Jurkat, Clone E6-1 (cell line): Measurements from ENCODE around the gene TNFRSF8.

Experiments used
- DNase-seq: peaks from one replicate; pipeline ENCODE4 v3.0.0-alpha.2; 2011; ENCODE audit warnings: low read depth, low spot score
- H3K4me3 ChIP-seq: 2 replicates; pipeline ENCODE4 v1.5.1; 2011; ENCODE audit warnings: mild to moderate bottlenecking, low read length, control low read depth, moderate library complexity

The TNFRSF8 gene

GRCh38 chr1:12057382-12057781 is 5.7 kb upstream of the TNFRSF8 start:
- DNase-seq: no peak
- H3K4me3 ChIP-seq: no peak overlapping the region

DNA sequence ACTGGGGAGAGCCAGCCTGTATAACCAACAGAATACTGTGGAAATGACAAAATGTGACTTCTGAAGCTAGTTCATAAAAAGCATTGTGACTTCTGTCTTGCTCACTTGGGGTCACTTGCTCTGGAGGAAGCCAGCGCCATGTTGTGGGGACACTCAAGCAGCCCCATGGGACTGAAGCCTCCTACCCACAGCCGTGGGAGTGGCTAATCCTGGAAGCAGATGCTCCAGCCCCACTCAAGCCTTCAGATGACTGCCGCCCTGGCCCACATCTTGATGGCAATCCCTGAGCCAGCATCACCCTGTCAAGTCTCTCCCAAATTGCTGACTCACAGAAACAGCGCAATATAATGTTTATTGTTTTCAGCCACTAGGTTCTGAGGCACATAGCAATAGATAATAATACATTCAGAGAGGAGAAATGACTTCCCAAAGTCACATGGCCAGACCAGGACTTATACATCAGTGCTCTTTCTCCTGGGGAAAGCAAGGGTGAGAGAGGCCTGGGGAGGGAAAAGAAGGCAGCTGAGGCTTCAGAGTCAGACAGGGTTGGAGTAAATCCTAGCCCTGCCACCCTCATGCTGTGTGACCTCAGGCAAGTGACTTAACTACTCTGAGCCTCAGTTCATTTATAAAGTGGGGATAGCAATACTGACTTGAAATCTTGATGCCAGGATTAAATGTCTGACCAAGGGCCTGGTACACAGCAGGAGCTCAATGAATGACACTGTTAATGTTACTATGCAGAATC is 5.0 kb upstream of the TNFRSF8 start:
- DNase-seq: no peak
- no peak overlapping the region for H3K4me3 ChIP-seq

DNA sequence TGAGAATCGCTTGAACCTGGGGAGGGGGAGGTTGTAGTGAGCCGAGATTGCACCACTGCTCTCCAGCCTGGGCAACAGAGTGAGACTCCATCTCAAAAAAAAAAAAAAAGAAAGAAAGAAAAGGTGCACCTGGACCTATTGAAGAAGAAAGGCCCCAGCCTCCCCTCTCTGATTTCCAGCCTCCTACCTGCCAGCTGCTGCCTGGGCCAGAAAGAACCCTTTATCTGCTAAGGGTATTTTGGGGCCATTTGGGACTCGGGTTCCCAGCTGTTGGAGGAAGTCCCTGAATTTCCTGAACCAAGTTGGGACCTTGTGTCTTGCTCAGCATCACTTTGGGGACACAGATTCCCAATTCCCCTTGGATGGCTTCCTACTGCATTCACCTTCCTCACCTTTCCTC is 3.9 kb upstream of the TNFRSF8 start:
- H3K4me3 ChIP-seq: no peak overlapping the region
- no peak for DNase-seq

GRCh38 chr1:12059722-12060464 is 3.2 kb upstream of the TNFRSF8 start:
- DNase-seq: no peak
- H3K4me3 ChIP-seq: no peak overlapping the region

GRCh38 chr1:12060500-12060899 is 2.6 kb upstream of the TNFRSF8 start:
- DNase-seq: no peak
- H3K4me3 ChIP-seq: no peak overlapping the region

DNA sequence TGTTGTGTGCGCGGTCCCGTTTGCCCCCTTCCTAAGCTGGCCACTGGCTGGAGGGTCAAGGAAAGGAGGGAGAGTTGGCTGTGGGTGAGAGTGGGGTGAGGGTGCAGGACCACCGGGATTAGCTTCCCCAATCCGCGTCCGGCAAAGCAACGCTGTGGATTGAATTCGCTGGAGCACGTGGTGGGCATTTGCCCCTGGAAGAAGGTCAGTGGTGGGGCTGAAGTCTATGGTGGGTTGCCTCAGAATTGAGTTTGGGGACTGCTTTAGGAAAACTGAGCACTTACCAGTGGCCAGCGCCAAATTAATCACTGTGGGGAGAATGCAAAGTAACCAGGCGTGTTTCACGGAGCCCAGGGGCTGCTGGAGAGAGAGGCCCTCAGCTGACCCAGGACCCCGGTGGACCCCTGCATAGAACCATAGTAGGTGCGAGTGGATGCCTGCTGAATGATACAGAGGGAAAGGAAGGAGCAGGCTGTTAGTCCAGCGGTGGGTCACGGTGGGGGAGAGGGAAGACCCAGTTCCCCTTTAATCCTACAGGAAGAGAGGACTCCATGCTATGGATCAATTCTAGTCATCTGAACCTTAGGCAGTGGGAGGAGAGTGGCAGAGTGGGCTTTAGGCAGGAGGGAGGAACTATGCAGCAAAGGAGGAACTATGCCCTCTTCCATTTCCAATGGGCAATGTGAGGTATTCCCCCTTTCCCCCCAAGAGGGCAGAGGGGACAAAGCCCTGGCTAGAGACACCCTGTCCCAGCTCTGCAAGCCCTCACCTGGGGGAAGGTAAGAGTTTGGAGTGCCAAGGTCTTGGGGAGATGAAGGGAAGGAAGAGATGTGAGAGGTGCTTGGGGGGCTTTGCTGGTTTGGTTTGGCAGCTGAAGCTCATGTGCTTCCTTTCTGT is 1.2 kb downstream of the TNFRSF8 start:
- peak overlapping the region; percentile 68 for H3K4me3 ChIP-seq
- DNase-seq: no peak

GRCh38 chr1:12065872-12066271 is 2.8 kb downstream of the TNFRSF8 start:
- DNase-seq: peak; percentile 83
- H3K4me3 ChIP-seq: peak overlapping the region; percentile 26

- peak; percentile 70 for DNase-seq
- H3K4me3 ChIP-seq: no peak overlapping the region
These were observed 5.1 kb downstream of the TNFRSF8 start for GRCh38 chr1:12067900-12068821.

GRCh38 chr1:12069623-12070244 is 6.6 kb downstream of the TNFRSF8 start:
- H3K4me3 ChIP-seq: no peak overlapping the region
- peak; percentile 49 for DNase-seq

GRCh38 chr1:12071892-12072291 is 8.8 kb downstream of the TNFRSF8 start:
- no peak overlapping the region for H3K4me3 ChIP-seq
- DNase-seq: no peak

- DNase-seq: no peak
- H3K4me3 ChIP-seq: no peak overlapping the region
These were observed 9.6 kb downstream of the TNFRSF8 start for GRCh38 chr1:12072741-12073140.

DNA sequence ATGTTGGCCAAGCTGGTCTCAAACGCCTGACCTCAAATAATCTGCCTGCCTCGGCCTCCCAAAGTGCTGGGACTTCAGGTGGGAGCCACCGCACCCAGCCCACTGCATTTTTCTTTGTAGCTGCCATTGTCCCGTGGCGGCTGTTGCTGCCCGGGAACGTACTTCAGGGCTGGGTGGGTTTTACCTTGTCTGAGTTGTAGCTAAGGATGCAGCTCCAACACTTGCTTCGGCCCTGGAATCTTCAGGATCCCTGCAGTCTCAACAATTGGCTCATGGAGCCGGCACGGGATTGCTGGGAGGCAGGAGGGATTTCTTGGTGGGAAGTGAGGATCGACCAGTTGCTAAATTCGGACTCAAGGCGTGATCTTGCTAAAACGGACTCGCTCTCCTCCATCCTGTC is 10.7 kb downstream of the TNFRSF8 start:
- no peak overlapping the region for H3K4me3 ChIP-seq
- DNase-seq: no peak

- H3K4me3 ChIP-seq: no peak overlapping the region
- DNase-seq: no peak
These were observed 12.4 kb downstream of the TNFRSF8 start for GRCh38 chr1:12075195-12076114.

DNA sequence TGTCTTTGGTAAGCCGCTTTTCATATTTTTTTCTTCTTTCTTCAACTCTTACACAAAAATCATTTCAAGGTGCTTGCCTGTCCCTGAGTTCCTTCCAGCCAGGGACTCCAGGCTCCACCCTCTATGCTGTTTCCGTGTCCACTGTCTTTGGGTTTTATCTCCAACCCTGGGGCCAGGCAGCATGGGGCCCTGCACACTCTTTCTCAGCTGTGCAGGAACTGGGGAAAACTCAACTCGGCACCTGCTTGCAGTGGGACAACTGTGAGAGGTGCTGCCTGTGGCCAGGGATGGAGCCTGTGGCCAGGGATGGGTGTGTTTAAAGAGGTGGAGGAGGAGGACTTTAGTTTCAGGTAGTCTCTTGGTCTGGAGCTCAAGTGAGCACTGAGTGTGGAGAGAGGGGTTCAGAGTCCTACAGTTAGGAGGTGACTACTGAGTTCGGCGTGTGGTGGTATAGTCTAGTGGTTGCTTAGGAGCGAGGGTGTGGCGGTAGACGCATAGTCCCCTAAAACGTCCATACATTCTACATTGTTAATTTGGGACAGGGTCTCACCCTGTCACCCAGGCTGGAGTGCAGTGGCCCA is 13.4 kb downstream of the TNFRSF8 start:
- no peak for DNase-seq
- H3K4me3 ChIP-seq: no peak overlapping the region

DNA sequence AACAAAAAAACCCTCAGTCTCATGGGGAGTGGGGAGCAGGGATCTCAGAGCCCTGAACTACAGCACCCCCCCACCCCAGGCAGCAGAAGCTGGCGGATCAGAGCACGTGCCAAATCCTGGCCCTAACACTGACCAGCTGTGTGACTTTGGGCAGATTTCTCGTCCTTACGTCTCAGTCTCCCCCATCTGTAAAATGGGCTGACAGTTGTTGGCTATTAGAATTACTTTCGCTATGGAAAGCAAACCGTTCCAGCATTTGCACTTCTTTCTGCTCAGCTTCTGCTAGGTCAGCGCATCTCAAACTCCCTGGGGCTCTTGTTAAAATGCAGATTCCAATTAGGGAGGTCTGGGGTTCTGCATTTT is 15.5 kb downstream of the TNFRSF8 start:
- no peak for DNase-seq
- no peak overlapping the region for H3K4me3 ChIP-seq

- H3K4me3 ChIP-seq: no peak overlapping the region
These were observed 16.1 kb downstream of the TNFRSF8 start for GRCh38 chr1:12078938-12079861.

More at GRCh38 chr1:12078938-12079861, 16.1 kb downstream of the TNFRSF8 start:
- peak; percentile 43 for DNase-seq
